Activated T-helper 2 cell treated with anti-CD3 and anti-CD28 coated beads, Interferon-gamma antibody, Interleukin-2, Interleukin-4, amounts not matched to agents 10 μg/mL and 5 μg/mL and 100 μg/mL, durations not matched to agents 14 hours and 24 hours and 36 hours (primary cell): ENCODE results near the gene VSTM4. TPM values are rescaled to one million over a fixed set of nuclear protein-coding genes. Genes with fewer than 3 reads are reported as not detected.

Experiments
- DNase-seq: peaks from one replicate; pipeline ENCODE4 v3.0.0; 2021; ENCODE audit warnings: low spot score
- H3K27ac Mint-ChIP-seq: one replicate; pipeline ENCODE4 v1.8.0; 2021; ENCODE audit warnings: mixed read lengths
- H3K27me3 Mint-ChIP-seq: one replicate; pipeline ENCODE4 v1.8.0; 2021; ENCODE audit warnings: low read depth, mixed read lengths
- H3K36me3 Mint-ChIP-seq: one replicate; pipeline ENCODE4 v1.8.0; 2021; ENCODE audit warnings: low read depth, mixed read lengths
- H3K4me1 Mint-ChIP-seq: one replicate; pipeline ENCODE4 v1.8.0; 2021; ENCODE audit warnings: low read depth, mixed read lengths
- H3K4me3 Mint-ChIP-seq: one replicate; pipeline ENCODE4 v1.8.0; 2021; ENCODE audit warnings: low read depth, mild to moderate bottlenecking, moderate library complexity, mixed read lengths
- H3K9me3 Mint-ChIP-seq: one replicate; pipeline ENCODE4 v1.8.0; 2021; ENCODE audit warnings: mixed read lengths
- intact Hi-C: fragments of 100-400 bp; cut with micrococcal nuclease; formaldehyde crosslinking; loops from one replicate; pipeline ENCODE4 v1.15.1; 2023
- total RNA-seq: library from RNA; stranded (reverse); gene quantifications from 2 replicates; pipeline ENCODE4 v1.2.3, GENCODE V29; 2022

VSTM4 gene
- total RNA-seq, 1 donor from 2014 or later: 0.57 TPM

DNA sequence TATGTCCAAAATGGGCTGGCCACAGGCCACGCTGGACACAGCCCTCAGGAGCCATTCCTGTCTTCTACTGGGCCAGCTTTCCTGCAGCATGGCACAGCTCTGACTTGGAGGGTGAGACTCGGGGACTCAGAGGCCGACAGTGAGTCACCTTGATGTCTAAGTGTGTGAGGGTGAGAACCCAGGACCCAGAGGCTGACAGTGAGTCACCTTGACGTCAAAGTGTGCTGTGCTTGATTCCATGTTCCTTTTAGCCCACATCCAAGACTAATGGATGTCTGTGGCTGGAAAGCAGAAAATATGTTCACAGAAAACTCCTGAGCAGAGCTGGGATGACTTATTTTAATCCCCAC is 24.5 kb upstream of the VSTM4 start:
- no peak for DNase-seq
- intact Hi-C loops: no loop called here
- H3K4me1 Mint-ChIP-seq: peaks cover 2% of the 10 kb centered on the region
- H3K27ac Mint-ChIP-seq: no peak overlapping the region
- H3K4me3 Mint-ChIP-seq: no peak overlapping the region
- peaks cover 17% of the 10 kb centered on the region for H3K27me3 Mint-ChIP-seq
- H3K36me3 Mint-ChIP-seq: no peaks in the 10 kb centered on the region
- H3K9me3 Mint-ChIP-seq: peaks cover 4% of the 10 kb centered on the region

DNA sequence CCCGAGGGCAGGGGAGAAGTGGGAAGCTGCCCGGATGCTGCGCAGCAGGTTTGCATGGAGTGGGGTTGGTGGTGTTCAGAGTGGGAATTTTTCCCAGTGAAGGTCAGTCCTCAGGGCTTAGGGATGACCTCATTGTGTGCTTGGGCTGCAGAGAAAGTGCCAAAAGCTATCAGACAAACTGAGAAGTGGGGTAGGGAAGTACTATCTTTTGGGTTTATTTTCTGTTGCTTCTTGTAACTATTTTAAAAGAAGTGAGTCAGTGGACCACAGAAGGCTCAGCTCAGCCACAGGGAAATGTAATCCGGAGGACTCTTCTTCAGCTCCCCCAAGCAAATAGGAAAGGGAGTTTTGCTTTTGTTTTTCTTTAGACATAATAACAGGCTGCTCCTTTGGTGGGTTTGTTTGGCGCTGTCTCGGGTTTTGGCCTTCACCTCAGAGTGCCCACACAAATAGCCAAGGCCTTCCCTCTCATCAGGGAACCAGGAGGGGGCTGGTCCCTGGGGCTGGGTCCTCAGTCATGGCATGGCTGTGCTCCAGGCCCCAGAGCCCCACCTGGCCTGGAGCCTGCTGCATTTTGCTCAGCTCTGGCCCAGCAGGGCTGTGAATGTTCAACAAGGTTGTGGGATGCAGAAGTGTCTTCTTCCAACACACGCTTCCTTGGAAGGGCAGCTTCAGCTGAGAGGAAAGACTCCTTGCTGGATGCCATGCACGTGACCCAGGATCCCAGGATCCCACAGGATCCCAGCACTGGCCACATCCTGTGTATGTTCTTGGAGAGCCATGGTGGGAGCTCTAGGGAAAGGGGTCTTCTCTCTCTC is 23.9 kb upstream of the VSTM4 start:
- intact Hi-C loops: no loop called here
- peaks cover 2% of the 10 kb centered on the region for H3K4me1 Mint-ChIP-seq
- no peak overlapping the region for H3K27ac Mint-ChIP-seq

DNA sequence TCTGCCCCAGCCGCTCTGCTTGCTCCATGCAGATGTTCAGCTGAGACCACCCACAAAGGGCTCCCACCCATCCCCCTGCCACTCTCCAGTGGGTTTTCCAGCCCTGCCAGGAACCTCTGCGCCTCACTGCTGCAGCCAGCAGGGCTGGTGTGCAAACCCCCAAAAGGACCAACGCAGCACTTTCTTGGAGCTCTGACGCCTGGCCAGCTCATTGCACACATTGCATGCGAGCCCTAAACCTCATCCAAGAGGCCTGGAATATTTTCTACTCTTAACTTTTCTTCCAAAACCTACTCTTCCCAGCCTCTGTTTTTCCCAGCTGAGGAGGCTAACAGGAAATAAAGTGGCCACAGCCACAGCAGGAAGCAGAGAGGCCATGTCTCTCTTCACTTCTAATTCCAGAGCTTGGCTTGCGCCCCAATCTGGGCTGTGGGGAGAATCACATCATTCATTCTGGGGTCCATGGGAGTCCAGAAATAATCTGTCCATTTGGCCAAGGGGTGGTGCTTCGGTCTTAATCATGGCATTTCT is 23.1 kb upstream of the VSTM4 start:
- DNase-seq: no peak
- intact Hi-C loops: no loop called here
- peaks cover 15% of the 10 kb centered on the region for H3K27me3 Mint-ChIP-seq
- no peaks in the 10 kb centered on the region for H3K36me3 Mint-ChIP-seq
- H3K4me1 Mint-ChIP-seq: peaks cover 2% of the 10 kb centered on the region
- peaks cover 4% of the 10 kb centered on the region for H3K9me3 Mint-ChIP-seq
- no peak overlapping the region for H3K27ac Mint-ChIP-seq
- no peak overlapping the region for H3K4me3 Mint-ChIP-seq

More for the DNA sequence above, 23.9 kb upstream of the VSTM4 start:
- Mint-ChIP-seq H3K4me3 (no peak overlapping the region), H3K27me3 (peaks cover 15% of the 10 kb centered on the region), H3K36me3 (no peaks in the 10 kb centered on the region), H3K9me3 (peaks cover 4% of the 10 kb centered on the region)
- DNase-seq: no peak

DNA sequence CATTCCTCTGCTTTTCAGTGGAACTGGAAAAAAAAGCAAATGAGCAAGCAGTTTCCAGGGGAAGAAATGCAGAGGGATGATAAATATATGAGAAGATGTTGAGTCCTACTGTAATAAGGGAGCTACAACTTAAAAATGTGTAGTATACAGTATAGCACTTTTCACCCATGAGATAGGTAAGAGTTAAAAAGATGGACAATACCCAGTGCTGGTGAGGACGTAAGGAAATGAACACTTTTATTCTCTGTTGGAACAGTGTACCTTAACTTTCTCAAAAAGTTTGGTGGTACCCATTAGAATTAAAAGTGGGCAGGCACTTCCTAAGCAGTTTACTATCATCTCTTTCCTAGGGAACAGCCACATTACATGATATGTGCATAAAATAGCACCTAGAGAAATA is 21.2 kb upstream of the VSTM4 start:
- H3K36me3 Mint-ChIP-seq: no peaks in the 10 kb centered on the region
- no peak overlapping the region for H3K27ac Mint-ChIP-seq
- peaks cover 2% of the 10 kb centered on the region for H3K4me1 Mint-ChIP-seq
- peaks cover 13% of the 10 kb centered on the region for H3K27me3 Mint-ChIP-seq
- intact Hi-C loops: no loop called here
- H3K4me3 Mint-ChIP-seq: no peak overlapping the region
- no peak for DNase-seq
- peaks cover 4% of the 10 kb centered on the region for H3K9me3 Mint-ChIP-seq

DNA sequence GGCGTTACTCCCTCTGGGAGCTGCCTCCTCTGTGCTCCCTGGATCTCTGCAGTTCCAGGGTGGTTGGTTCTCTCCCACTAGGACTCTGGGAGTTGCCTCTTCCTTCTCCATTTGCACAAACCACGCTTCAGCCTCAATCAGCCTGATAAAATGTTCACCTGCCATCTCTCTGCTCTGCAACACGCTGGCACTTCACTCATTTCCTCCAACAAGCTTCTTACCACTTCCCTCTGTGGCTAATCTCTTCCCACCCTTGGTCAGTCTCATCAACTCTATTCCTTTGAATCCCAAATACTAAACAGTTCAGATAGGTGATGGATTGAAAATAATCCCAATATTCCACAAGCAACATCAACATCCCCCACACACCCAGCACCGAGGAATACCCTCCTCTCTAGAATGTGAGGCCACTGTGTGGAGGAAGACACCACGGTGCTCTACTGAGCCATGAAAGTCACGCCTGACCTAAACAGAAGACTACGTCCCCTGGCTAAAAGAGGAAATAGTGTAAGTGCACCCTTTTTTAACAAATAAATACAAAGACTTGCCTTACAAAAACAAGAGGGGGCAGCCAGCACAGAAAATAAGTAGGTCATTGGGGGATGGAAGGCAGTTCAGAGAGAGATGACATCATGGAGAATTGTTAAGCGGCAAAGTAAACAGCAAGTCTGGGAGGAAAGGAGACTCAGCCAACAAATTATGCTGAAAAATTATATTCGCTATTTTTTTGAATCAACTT is 20.4 kb upstream of the VSTM4 start:
- H3K4me3 Mint-ChIP-seq: no peak overlapping the region

DNA sequence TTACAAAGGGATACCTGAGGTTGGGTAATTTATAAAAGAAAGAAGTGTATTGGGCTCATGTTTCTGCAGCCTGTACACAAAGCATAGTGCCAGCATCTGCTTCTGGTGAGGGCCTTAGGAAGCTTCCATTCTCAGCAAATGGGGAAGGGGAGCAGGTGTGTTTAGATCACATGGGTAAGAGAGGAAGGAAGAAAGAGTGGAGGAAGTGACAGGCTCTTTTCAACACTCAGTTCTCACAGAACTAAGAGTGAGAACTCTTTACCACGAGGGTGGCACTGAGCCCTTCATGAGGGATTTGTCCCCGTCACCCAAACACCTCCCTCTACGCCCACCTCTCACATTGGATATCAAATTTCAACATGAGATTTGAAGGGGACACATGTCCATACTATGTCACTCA is 19.0 kb upstream of the VSTM4 start:
- no peak overlapping the region for H3K4me3 Mint-ChIP-seq
- no peak overlapping the region for H3K27ac Mint-ChIP-seq
- no peaks in the 10 kb centered on the region for H3K36me3 Mint-ChIP-seq
- H3K9me3 Mint-ChIP-seq: peaks cover 4% of the 10 kb centered on the region
- DNase-seq: no peak
- H3K27me3 Mint-ChIP-seq: peaks cover 14% of the 10 kb centered on the region
- intact Hi-C loops: no loop called here
- no peaks in the 10 kb centered on the region for H3K4me1 Mint-ChIP-seq

More for the DNA sequence above, 20.4 kb upstream of the VSTM4 start:
- intact Hi-C loops: no loop called here
- H3K27me3 Mint-ChIP-seq: peaks cover 13% of the 10 kb centered on the region
- H3K27ac Mint-ChIP-seq: no peak overlapping the region
- no peaks in the 10 kb centered on the region for H3K36me3 Mint-ChIP-seq
- peaks cover 4% of the 10 kb centered on the region for H3K9me3 Mint-ChIP-seq
- DNase-seq: no peak
- H3K4me1 Mint-ChIP-seq: no peaks in the 10 kb centered on the region

DNA sequence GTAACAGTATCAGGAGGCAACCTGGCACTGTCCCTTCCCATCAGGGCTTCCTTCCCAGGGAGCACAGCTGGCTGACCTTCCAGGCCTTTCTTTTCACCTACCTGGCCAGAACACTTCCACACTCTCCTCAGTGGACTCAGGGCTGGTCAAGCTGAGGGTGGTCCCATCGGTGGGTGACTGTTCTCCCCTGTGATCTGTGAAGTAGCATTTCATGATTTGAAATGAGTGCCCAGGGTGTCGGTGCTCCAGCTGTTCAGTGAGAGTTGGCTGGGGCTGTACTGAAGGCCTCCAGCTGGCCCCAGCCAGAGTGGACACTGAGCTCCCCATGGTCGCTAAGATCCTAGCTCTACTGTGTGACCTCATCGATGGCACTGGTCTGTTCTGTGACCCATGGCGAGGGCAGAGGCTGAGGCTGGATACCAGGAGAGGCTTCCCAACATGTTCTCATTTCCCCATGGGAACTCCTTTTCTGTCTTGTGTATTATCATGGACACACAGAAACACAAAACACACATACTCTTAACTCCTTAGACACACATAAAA is 18.5 kb upstream of the VSTM4 start, which contains the start of gene FAM170B:
FAM170B (minus strand) TSS at position 316 of the 543 bp plus-strand sequence; CDS start at position 213, 103 bp downstream.
- peaks cover 4% of the 10 kb centered on the region for H3K9me3 Mint-ChIP-seq
- intact Hi-C loops: no loop called here
- H3K27ac Mint-ChIP-seq: no peak within 1 kb of the TSS
- H3K4me1 Mint-ChIP-seq: no peaks in the 10 kb centered on the region
- DNase-seq: no peak
- no peaks in the 10 kb centered on the region for H3K36me3 Mint-ChIP-seq
- no peak within 1 kb of the TSS for H3K4me3 Mint-ChIP-seq
- peaks cover 18% of the 10 kb centered on the region for H3K27me3 Mint-ChIP-seq

DNA sequence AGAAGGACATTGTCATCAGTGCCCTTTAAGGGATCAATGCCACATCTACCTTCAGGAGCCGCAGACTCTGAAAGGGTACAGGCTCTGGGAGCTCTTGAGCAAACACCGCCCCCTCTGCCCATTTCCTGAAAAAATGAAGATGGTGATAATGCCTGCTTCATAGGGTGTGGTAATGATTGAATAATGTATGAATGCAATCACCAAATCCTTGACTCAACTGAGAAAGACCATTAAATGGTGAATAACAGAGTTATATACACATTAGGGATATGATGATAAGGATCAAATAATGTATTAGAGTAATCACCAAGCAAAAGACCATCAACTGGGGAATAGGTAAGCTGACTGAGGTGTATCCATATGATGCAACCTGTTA is 17.0 kb upstream of the VSTM4 start:
- no peaks in the 10 kb centered on the region for H3K36me3 Mint-ChIP-seq
- H3K4me3 Mint-ChIP-seq: no peak overlapping the region
- no peak for DNase-seq
- no peak overlapping the region for H3K27ac Mint-ChIP-seq
- no peaks in the 10 kb centered on the region for H3K4me1 Mint-ChIP-seq
- intact Hi-C loops: no loop called here
- H3K27me3 Mint-ChIP-seq: peaks cover 27% of the 10 kb centered on the region
- peaks cover 4% of the 10 kb centered on the region for H3K9me3 Mint-ChIP-seq

DNA sequence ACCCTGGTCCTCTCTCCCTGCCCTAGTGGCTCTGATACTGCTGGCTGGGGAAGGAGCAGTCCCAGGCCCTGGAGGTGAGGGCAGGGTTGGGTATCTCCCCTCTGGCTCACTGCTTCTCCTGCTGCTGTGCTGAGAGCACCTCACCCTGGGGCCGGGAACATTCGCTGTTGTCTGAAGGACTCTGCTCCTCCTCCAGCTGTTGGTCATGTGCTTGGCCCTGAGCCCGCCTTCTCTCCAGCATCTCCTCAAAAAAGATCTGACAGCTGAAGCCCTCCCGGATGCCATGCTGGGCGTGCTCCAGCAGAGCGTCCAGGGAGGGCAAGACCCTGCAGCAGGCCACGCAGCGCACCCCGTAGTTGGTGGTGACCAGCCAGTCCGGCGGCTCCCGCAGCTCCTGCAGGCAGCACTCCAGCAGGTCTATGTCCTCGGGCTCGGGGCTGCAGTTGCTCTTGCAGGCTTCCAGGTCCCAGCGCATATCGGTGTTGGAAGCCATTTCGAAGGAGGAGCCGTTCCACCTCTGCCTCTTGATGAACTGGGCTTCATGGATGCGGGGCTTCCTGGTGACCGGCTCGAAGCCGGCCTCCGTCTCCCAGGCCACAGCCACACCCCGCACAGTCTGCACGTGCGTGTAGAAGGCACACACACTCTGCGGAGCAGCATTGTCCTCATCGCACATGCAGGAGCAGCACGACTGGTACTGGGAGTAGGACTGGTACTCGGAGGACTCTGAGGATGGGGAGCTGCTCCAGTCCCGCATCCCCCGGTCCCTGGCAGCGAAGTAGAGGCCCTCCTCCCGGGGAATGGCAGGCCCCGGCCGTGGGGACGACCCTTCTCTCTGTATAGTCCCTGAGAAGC is 16.4 kb upstream of the VSTM4 start:
- Mint-ChIP-seq H3K4me3 (no peak overlapping the region), H3K27ac (no peak overlapping the region), H3K27me3 (peaks cover 24% of the 10 kb centered on the region), H3K36me3 (no peaks in the 10 kb centered on the region), H3K4me1 (no peaks in the 10 kb centered on the region), H3K9me3 (peaks cover 1% of the 10 kb centered on the region)
- no peak for DNase-seq
- intact Hi-C loops: no loop called here

DNA sequence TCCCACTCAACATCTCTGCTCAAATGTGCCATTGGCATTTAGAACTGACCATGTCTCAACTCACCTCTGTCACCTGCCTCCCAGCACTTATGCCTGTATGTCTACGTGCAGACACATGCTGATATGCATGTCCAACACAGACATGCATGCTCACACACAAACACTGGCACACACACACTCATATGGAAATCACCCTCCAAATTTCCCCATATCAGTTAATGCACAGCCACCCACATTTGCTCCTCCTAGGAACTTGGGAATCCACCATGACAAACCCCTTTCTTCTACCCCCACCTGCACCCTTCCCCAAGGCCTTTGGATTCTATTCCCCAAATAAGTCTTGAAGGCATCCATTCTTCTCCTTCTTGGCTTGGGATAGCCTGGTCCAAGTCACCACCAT is 14.1 kb upstream of the VSTM4 start:
- intact Hi-C loops: no loop called here
- Mint-ChIP-seq H3K9me3 (no peaks in the 10 kb centered on the region), H3K27me3 (peaks cover 21% of the 10 kb centered on the region), H3K36me3 (no peaks in the 10 kb centered on the region), H3K27ac (no peak overlapping the region), H3K4me3 (no peak overlapping the region), H3K4me1 (no peaks in the 10 kb centered on the region)
- DNase-seq: no peak

DNA sequence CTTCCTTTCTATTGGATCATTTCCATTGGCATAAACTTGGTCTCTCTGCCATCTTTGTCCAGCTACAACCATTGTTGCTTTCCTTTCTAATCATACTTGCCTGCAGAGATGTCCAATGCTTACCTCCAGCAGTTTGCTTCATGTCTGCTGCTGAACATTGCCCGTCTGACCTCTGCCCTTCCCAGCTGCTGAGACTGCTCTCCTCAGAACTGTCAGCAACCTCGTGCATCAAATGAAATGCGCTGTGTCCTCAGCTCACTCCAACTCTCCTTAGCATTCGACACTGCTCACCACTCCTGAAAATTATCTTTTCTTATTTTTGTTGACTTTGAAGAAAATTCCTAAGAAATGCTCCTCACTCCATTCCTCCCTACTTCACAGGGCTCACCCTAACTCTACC is 13.5 kb upstream of the VSTM4 start:
- Mint-ChIP-seq H3K27ac (no peak overlapping the region), H3K4me1 (no peaks in the 10 kb centered on the region)

More for the DNA sequence above, 13.5 kb upstream of the VSTM4 start:
- Mint-ChIP-seq H3K36me3 (no peaks in the 10 kb centered on the region), H3K27me3 (peaks cover 25% of the 10 kb centered on the region), H3K9me3 (no peaks in the 10 kb centered on the region), H3K4me3 (no peak overlapping the region)
- no peak for DNase-seq
- intact Hi-C loops: no loop called here
